Tibial nerve (tissue), 4 donors: ENCODE data around the gene SERTAD4.

Experiments
- EP300 ChIP-seq, 2 donors: sonication (generic); formaldehyde crosslinking; IDR thresholded peaks; one replicate each; pipeline ENCODE4 v1.6.1; 2017; ENCODE audit warnings: antibody characterized with exemption in 2 of 2, mild to moderate bottlenecking in 1 of 2
- POLR2A ChIP-seq, 2 donors: fragments of 450-650 bp; IDR thresholded peaks; one replicate each; pipeline ENCODE4 v1.6.1; 2017; ENCODE audit warnings: antibody characterized with exemption in 2 of 2, mild to moderate bottlenecking in 2 of 2, moderate library complexity in 2 of 2
- TF ChIP-seq, protein P1 (sequence below), 5 experiments: fragments of 200-600 bp in 3 of 5; fragments of 450-650 bp in 2 of 5; sonication (generic) in 3 of 5; IDR thresholded peaks; one replicate each; pipeline ENCODE4 v1.5.1; 2016 to 2019; ENCODE audit warnings: antibody characterized with exemption in 5 of 5, mild to moderate bottlenecking in 3 of 5, moderate library complexity in 2 of 5

DNA sequence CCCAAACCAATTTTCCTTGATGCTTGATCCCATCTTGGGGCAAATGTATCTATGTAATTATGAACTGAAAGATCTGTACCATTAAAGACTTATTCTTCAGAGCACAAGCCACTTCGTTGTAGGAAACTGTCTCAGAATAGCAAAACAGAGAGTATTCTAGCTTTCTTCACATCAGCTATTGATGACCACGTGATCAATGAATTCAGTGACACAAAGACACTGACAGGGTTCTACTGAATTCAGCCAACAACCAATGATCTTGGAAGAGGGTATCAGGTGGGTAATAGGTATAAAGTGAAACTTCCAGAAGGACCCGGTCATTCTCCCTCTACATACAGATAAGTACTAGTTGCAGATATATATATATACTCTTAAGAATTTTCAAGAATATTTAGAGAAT is 33.8 kb upstream of the SERTAD4 start:
- TF ChIP-seq, protein P1, sequence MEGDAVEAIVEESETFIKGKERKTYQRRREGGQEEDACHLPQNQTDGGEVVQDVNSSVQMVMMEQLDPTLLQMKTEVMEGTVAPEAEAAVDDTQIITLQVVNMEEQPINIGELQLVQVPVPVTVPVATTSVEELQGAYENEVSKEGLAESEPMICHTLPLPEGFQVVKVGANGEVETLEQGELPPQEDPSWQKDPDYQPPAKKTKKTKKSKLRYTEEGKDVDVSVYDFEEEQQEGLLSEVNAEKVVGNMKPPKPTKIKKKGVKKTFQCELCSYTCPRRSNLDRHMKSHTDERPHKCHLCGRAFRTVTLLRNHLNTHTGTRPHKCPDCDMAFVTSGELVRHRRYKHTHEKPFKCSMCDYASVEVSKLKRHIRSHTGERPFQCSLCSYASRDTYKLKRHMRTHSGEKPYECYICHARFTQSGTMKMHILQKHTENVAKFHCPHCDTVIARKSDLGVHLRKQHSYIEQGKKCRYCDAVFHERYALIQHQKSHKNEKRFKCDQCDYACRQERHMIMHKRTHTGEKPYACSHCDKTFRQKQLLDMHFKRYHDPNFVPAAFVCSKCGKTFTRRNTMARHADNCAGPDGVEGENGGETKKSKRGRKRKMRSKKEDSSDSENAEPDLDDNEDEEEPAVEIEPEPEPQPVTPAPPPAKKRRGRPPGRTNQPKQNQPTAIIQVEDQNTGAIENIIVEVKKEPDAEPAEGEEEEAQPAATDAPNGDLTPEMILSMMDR (IDR thresholded peaks at IDR 0.05), result no peak
- TF ChIP-seq EP300 (IDR thresholded peaks at IDR 0.05) (no peak), POLR2A (IDR thresholded peaks at IDR 0.05) (no peak)
